PFSK-1 (cell line): Measurements from ENCODE around the gene PTPRN2.

Source experiments
- FOXP2 ChIP-seq: optimal IDR thresholded peaks from 2 replicates; pipeline ENCODE3; 2011; ENCODE audit warnings: borderline replicate concordance, control low read depth, inconsistent platforms; ENCODE audit not compliant: insufficient read depth; ENCODE audit errors: extremely low read length, extremely low read depth
- POLR2AphosphoS5 ChIP-seq: IDR thresholded peaks from 2 replicates; pipeline ENCODE4 v1.6.1; 2012; ENCODE audit warnings: low read depth, mild to moderate bottlenecking, control low read depth, low read length, moderate library complexity
- REST ChIP-seq, 2 experiments: IDR thresholded peaks; 2 replicates each; pipeline versions ENCODE4 v1.6.1 to v1.8.0; 2011 to 2012; ENCODE audit warnings: low read depth in 2 of 2, low read length in 2 of 2, control low read depth in 1 of 2, inconsistent platforms in 1 of 2, mild to moderate bottlenecking in 1 of 2, moderate library complexity in 1 of 2; ENCODE audit not compliant: insufficient read depth in 1 of 2
- SIN3A ChIP-seq: IDR thresholded peaks from 2 replicates; pipeline ENCODE4 v1.6.1; 2012; ENCODE audit warnings: mild to moderate bottlenecking, low read length, moderate library complexity, borderline replicate concordance; ENCODE audit not compliant: insufficient read depth
- TAF1 ChIP-seq: IDR thresholded peaks from 2 replicates; pipeline ENCODE4 v1.6.1; 2012; ENCODE audit warnings: low read length, control low read depth, borderline replicate concordance; ENCODE audit not compliant: insufficient read depth

The PTPRN2 gene

GRCh38 chr7:157903296-157903695, 684.3 kb downstream of the PTPRN2 start:
- TF ChIP-seq FOXP2 = no peak
- no peak for TF ChIP-seq POLR2AphosphoS5
- TF ChIP-seq REST (IDR thresholded peaks at IDR 0.05; ENCODE audit: insufficient read depth in 1 of 2, low read depth in 2 of 2, low read length in 2 of 2) = no peak
- TF ChIP-seq SIN3A = no peak
- no peak for TF ChIP-seq TAF1

GRCh38 chr7:157901166-157901565, 686.5 kb downstream of the PTPRN2 start:
- TF ChIP-seq REST (IDR thresholded peaks at IDR 0.05; ENCODE audit: insufficient read depth in 1 of 2, low read depth in 2 of 2, low read length in 2 of 2) = no peak
- no peak for TF ChIP-seq POLR2AphosphoS5
- no peak for TF ChIP-seq FOXP2
- no peak for TF ChIP-seq TAF1
- TF ChIP-seq SIN3A = no peak

GRCh38 chr7:157900556-157900955, 687.1 kb downstream of the PTPRN2 start:
- TF ChIP-seq FOXP2 (no peak), SIN3A (no peak), POLR2AphosphoS5 (no peak), TAF1 (no peak), REST (IDR thresholded peaks at IDR 0.05; ENCODE audit: insufficient read depth in 1 of 2, low read depth in 2 of 2, low read length in 2 of 2) (no peak)

GRCh38 chr7:157900011-157900410, 687.6 kb downstream of the PTPRN2 start:
- no peak for TF ChIP-seq TAF1
- TF ChIP-seq POLR2AphosphoS5 = no peak
- no peak for TF ChIP-seq SIN3A
- no peak for TF ChIP-seq FOXP2
- TF ChIP-seq REST (IDR thresholded peaks at IDR 0.05; ENCODE audit: insufficient read depth in 1 of 2, low read depth in 2 of 2, low read length in 2 of 2) = no peak

GRCh38 chr7:157898802-157899505, 688.7 kb downstream of the PTPRN2 start:
- TF ChIP-seq FOXP2 = no peak
- TF ChIP-seq POLR2AphosphoS5 = no peak
- TF ChIP-seq REST (IDR thresholded peaks at IDR 0.05; ENCODE audit: insufficient read depth in 1 of 2, low read depth in 2 of 2, low read length in 2 of 2) = no peak
- TF ChIP-seq TAF1 = no peak
- no peak for TF ChIP-seq SIN3A
